Activated CD4-positive, CD25-positive, alpha-beta regulatory T cell (primary cell): ENCODE measurements around the gene APOF.
"Not testable (repeated sequence)": the region's sequence is repeated elsewhere in the genome, so short reads cannot be mapped to it uniquely, and the experiment has no call there.

Experiments used
- DNase-seq, 4 experiments: peaks; one replicate each; lab custom pipeline; 2025; lab: John Stamatoyannopoulos, UW

The APOF gene

DNA sequence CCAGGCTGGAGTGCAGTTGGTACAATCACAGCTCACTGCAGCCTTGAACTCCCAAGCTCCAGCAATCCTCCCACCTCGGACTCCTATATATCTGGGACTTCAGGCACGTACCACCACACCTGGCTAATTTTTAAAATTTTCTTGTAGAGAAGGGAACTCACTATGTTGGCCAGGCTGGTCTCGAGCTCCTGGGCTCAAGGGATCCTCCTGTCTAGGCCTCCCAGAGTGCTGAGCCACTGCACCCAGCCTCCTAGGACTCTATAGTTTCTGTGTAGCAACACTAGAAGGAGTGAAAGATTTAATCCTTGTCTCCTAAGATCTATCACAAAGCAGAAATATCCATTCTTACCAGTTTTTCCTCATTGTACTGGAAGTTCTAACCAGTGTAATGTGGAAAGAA is 4.3 kb upstream of the APOF start:
- DNase-seq: no peak

- no peak for DNase-seq
Observed at GRCh38 chr12:56361487-56362129, 1.0 kb downstream of the APOF start.

DNA sequence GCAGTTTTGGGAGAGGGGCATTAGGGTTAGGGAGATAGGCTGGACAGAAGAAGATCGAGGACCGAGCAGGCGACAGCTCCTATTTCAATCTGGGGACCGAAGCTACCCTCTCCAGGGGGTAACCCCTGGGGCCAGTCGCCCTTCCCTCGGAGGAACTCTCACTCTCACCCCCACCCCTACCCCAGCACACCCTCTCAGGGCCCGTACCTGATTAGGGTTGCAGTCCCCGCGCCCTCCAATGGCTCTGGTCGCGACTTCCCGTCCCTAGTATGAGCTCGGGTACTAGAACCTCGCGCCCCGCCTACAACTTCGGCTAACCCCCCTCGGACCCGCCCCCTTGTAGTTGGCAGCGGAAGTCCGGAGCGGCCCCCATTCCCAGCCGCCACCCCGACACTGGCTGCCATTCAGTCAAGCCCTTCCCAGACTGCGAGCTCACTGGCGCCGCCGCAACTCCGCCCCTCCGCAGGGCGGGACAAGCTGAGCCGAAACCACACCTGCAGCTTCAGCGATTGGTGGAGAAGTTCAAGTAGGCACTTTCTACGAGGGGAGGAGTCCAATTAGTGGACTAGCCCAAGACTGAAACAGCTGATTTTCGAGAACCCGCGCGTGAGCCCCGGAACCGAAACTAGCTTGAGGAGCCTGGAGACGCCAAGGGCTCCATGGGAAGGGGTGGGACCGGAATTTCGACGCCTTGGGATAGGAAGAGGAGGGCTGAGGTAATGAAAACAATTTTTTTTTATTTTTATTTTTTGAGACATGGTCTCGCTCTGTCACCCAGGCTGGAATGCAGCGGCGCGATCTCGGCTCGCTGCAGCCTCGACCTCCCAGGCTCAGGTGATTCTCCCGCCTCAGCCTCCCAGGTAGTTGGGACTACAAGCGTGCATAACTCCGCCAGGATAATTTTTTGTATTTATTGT is 2.5 kb downstream of the APOF start, which contains the start of gene STAT2:
TSS of gene STAT2 (minus strand) at position 257 of the 917 bp plus-strand sequence. CDS start 3,536 bp downstream, outside the sequence.
- peak; percentile 94 to 99 (median 97) for DNase-seq

DNA sequence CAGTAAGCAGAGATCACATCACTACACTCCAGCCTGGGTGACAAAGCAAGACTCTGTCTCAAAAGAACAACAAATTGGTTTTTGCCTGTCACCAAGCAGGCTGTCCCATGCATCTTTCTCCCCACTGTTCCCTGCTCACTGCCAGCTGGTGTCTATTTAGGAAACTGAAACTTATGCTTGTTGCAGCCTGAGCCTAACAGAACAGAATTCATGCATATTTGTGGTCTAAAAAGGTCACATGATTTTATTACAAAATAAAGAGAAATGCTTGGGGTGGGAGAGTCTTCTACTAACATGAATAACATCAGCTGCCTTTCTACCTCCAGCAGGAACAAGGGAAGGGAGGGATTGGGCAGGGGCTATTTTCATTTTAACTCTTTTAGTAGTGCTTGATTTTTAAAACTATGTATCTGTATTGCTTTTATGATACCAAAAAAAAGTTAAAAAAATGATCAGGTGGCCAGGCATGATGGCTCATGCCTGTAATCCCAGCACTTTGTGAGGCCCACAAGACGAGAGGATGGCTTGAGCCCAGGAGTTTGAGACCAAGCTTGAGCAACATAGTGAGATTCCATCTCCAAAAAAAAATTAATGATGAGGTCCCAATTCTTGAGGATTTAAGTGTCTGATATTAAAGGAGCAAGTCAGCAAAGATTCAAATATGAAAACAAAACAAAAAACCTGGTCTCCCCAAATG is 3.7 kb downstream of the APOF start:
- no peak for DNase-seq

- DNase-seq: no peak
Observed at GRCh38 chr12:56351325-56351724, 11.3 kb downstream of the APOF start.

- DNase-seq: no peak
Observed at GRCh38 chr12:56350662-56351061, 12.0 kb downstream of the APOF start.

DNA sequence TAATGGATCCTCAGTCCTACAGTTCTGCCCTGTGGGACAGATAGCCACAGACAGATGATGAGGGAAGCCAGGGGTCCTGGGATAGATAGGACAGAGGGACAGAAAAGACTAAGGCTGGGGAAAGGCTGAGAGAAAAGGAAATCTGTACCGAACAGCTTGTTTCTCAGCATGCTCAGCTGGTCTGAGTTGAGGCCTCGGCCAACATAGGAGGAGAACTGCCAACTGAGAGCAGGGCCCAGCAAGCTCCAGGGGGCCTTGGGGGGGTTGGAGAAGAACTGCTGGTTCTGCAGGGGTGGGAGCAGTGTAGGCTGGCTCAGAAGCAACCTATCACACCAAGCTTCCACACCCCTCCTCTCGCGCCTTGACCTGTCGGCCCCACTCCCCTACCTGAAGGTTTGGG is 13.9 kb downstream of the APOF start:
- no peak for DNase-seq

DNA sequence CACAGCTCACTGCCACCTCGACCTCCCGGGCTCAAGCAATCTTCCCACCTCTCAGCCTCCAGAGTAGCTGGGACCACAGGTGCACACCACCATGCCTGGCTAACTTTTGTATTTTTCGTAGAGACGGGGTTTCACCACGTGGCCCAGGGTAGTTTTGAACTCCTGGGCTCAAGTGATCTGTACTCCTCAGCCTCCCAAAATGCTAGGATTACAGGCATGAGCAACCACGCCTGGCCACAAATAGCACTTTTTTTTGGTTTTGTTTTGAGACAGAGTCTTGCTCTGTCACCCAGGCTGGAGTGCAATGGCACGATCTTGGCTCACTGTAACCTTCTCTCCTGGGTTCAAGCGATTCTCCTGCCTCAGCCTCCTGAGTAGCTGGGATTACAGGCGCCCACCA is 15.4 kb downstream of the APOF start:
- not testable (repeated sequence) for DNase-seq

GRCh38 chr12:56346675-56347074 is 16.0 kb downstream of the APOF start:
- no peak for DNase-seq

GRCh38 chr12:56342290-56342689 is 20.4 kb downstream of the APOF start:
- DNase-seq: not testable (repeated sequence)

- no peak for DNase-seq
Observed at GRCh38 chr12:56341616-56342015, 21.0 kb downstream of the APOF start.

DNA sequence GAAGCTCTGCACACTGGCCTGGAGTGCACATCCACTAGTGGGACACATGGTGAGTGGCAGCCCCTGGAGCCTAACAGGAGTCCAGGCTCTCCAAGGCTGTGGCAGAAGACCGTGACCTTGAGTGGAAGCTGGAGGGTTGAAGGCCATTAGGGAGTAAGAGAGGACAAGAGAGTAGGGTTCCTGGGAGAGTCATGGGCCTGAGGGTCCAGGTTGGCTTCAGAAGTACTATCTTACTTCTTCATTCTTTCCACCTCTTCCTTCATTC is 23.6 kb downstream of the APOF start:
- DNase-seq: no peak

- DNase-seq: peak; percentile 55 to 74 (median 56)
Observed at GRCh38 chr12:56338308-56339157, 24.1 kb downstream of the APOF start, which contains the start of gene IL23A. Gene IL23A (plus strand): TSS chr12:56338884. CDS start chr12:56339045, 161 bp downstream.

GRCh38 chr12:56337753-56338251 is 24.9 kb downstream of the APOF start:
- no peak for DNase-seq

- DNase-seq: no peak
Observed at GRCh38 chr12:56336361-56337167, 26.1 kb downstream of the APOF start.

GRCh38 chr12:56335527-56335926 is 27.1 kb downstream of the APOF start:
- DNase-seq: not testable (repeated sequence)

DNA sequence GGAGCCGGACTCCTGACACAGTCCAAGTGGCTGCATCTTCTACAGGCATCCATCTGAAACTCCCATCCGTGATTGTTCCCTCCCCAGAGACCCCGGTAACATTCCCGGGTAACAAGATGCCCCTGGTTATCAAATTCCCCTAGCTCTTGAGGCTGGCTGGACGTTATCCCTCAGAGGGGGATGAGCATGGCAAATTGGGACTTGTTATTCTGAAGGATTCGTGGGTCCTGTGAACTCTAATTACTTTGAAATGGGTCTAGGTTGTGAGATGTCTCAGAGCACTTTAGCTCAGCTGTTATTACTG is 28.2 kb downstream of the APOF start:
- DNase-seq: no peak

- peak; percentile 80 to 84 (median 82) for DNase-seq
Observed at GRCh38 chr12:56333679-56334489, 28.8 kb downstream of the APOF start, which contains the start of gene PAN2. Gene PAN2 (minus strand): TSS chr12:56334000. CDS start chr12:56333094, 906 bp downstream.

GRCh38 chr12:56333197-56333678 is 29.4 kb downstream of the APOF start:
- DNase-seq: no peak
